Ovary (tissue), 3 donors: Measurements from ENCODE around the gene ANKRD33.

ENCODE experiments used
- EP300 ChIP-seq: sonication (generic); formaldehyde crosslinking; IDR thresholded peaks from one replicate; pipeline ENCODE4 v1.6.1; 2017; ENCODE audit warnings: antibody characterized with exemption
- TF ChIP-seq, protein P1 (sequence below), 3 donors: fragments of 450-650 bp in 2 of 3; fragments of 200-600 bp in 1 of 3; IDR thresholded peaks; one replicate each; pipeline versions ENCODE4 v1.5.1 to v1.8.0; 2016 to 2022; ENCODE audit warnings: antibody characterized with exemption in 3 of 3, mild to moderate bottlenecking in 1 of 3
- donor health status: DM: no; HTN: no; CAD: no.

- TF ChIP-seq, protein P1, sequence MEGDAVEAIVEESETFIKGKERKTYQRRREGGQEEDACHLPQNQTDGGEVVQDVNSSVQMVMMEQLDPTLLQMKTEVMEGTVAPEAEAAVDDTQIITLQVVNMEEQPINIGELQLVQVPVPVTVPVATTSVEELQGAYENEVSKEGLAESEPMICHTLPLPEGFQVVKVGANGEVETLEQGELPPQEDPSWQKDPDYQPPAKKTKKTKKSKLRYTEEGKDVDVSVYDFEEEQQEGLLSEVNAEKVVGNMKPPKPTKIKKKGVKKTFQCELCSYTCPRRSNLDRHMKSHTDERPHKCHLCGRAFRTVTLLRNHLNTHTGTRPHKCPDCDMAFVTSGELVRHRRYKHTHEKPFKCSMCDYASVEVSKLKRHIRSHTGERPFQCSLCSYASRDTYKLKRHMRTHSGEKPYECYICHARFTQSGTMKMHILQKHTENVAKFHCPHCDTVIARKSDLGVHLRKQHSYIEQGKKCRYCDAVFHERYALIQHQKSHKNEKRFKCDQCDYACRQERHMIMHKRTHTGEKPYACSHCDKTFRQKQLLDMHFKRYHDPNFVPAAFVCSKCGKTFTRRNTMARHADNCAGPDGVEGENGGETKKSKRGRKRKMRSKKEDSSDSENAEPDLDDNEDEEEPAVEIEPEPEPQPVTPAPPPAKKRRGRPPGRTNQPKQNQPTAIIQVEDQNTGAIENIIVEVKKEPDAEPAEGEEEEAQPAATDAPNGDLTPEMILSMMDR (IDR thresholded peaks at IDR 0.05), result no peak
- TF ChIP-seq EP300, result no peak
Measured at GRCh38 chr12:51884676-51885229, 3.1 kb upstream of the ANKRD33 start.
